Measurements from ENCODE around the gene KHDC3L. TPM values are rescaled to one million over a fixed set of nuclear protein-coding genes. Genes with fewer than 3 reads are reported as not detected.

Gene KHDC3L
- total RNA-seq, 4 donors from 2014 or later: not detected

DNA sequence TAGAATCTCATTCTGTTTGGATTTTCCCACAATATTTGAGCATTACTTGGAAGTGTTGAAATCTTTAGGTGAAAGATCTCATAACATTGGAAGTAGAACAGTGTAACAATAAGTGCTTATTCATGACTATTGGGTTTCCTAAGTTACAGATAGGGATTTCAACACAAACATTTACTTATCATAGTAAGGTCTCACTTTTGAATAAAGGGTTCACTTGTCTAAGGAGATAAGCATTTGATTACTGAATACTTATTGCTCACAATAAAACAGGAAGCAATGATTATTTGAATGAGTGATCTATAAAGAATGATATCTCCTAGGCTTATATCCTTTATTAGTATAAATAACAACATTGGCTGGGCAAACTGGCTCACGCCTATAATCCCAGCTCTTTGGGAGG is 46.9 kb downstream of the KHDC3L start:
- no peaks in the 10 kb centered on the region for H3K4me1 ChIP-seq
- peaks cover 0 to 3% (median 0%) of the 10 kb centered on the region in 3 donors for H3K36me3 ChIP-seq
- no peak overlapping the region for H3K4me3 ChIP-seq
- no peak overlapping the region for H3K27ac ChIP-seq
- 81 to 86% methylated on average over 1 of the region's 1 CpG for WGBS, 2 donors
- no peaks in the 10 kb centered on the region for H3K9me3 ChIP-seq
- DNase-seq (ENCODE audit: low spot score in 2 of 2): no peak
- TF ChIP-seq POLR2A (IDR thresholded peaks at IDR 0.05) (no peak), EP300 (IDR thresholded peaks at IDR 0.05) (no peak)
- TF ChIP-seq, protein P1, sequence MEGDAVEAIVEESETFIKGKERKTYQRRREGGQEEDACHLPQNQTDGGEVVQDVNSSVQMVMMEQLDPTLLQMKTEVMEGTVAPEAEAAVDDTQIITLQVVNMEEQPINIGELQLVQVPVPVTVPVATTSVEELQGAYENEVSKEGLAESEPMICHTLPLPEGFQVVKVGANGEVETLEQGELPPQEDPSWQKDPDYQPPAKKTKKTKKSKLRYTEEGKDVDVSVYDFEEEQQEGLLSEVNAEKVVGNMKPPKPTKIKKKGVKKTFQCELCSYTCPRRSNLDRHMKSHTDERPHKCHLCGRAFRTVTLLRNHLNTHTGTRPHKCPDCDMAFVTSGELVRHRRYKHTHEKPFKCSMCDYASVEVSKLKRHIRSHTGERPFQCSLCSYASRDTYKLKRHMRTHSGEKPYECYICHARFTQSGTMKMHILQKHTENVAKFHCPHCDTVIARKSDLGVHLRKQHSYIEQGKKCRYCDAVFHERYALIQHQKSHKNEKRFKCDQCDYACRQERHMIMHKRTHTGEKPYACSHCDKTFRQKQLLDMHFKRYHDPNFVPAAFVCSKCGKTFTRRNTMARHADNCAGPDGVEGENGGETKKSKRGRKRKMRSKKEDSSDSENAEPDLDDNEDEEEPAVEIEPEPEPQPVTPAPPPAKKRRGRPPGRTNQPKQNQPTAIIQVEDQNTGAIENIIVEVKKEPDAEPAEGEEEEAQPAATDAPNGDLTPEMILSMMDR (IDR thresholded peaks at IDR 0.05): no peak
- no peaks in the 10 kb centered on the region for H3K27me3 ChIP-seq

DNA sequence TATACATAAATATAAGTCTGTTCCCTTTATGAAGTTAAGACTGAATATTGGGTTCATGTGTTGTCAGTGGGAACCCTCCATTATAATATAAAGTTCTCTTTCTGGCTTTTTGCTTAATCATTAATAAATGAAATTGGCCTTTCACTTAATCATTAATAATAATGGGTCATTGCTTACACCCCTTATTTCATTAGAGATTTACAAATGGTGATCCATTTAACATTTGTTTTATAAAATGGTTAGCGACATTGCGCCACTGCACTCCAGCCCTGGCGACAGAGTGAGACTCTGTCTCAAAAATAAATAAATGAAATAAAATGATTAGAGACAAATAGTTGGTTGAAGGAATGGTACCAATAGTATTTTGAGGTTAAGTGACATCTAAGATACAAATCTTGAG is 50.6 kb downstream of the KHDC3L start:
- no peak overlapping the region for H3K4me3 ChIP-seq
- DNase-seq (ENCODE audit: low spot score in 2 of 2): no peak
- H3K27ac ChIP-seq: no peak overlapping the region
- H3K4me1 ChIP-seq: no peaks in the 10 kb centered on the region
- H3K36me3 ChIP-seq: peaks cover 0 to 19% (median 0%) of the 10 kb centered on the region in 3 donors
- no peaks in the 10 kb centered on the region for H3K27me3 ChIP-seq
- no peaks in the 10 kb centered on the region for H3K9me3 ChIP-seq
- TF ChIP-seq POLR2A (IDR thresholded peaks at IDR 0.05) (no peak), EP300 (IDR thresholded peaks at IDR 0.05) (no peak)
- TF ChIP-seq, protein P1 (IDR thresholded peaks at IDR 0.05): no peak
- WGBS, 2 donors: 79 to 81% methylated on average over 3 of the region's 3 CpGs

Small RNAs within 50 kb of the gene (small RNA-seq; reads per million reads assigned to genes)
- not detected for gene RPL39P3

Other genes starting within 250 kb of the KHDC3L start
- gene KHDC1L, start 137.2 kb upstream of the KHDC3L start, total RNA-seq: under 1 TPM in 1 of 4 donors, not detected in 3; 0.84 TPM
- gene KHDC1, start 99.5 kb upstream of the KHDC3L start, total RNA-seq: 1 to 10 TPM in 1 of 4 donors, under 1 TPM in 3; 0.42 to 7.4 (median 0.74) TPM
- gene DPPA5, start 8.4 kb upstream of the KHDC3L start, total RNA-seq: not detected
- gene OOEP, start 7.2 kb downstream of the KHDC3L start, total RNA-seq: not detected
- gene DDX43, start 32.2 kb downstream of the KHDC3L start, total RNA-seq: 10 to 100 TPM in 1 of 4 donors, 1 to 10 TPM in 3; 1.3 to 12.0 (median 2.5) TPM
- 1 to 10 TPM; 5.9 to 9.8 (median 7.1) TPM for gene CGAS, start 89.6 kb downstream of the KHDC3L start, total RNA-seq
- gene MTO1, start 99.1 kb downstream of the KHDC3L start, total RNA-seq: 10 to 100 TPM; 31.0 to 42.8 (median 37.9) TPM
- 1,000 to 10,000 TPM; 7,087 to 8,344 (median 7,781) TPM for gene EEF1A1, start 158.4 kb downstream of the KHDC3L start, total RNA-seq